Coronary artery (tissue), 2 donors: ENCODE data around the gene SCAMP1.
A peak's percentile ranks its signal among the peaks of the same experiment; 100 is the strongest.

ENCODE experiments used
- DNase-seq: peaks from one replicate; pipeline ENCODE4 v3.0.0-alpha.2; 2017; ENCODE audit warnings: low spot score
- H3K27ac ChIP-seq, 2 donors: fragments of 200-600 bp; sonication (generic); one replicate each; pipeline ENCODE4 v1.5.1; 2016 to 2019
- H3K4me3 ChIP-seq: fragments of 200-600 bp; sonication (generic); 2 replicates; pipeline ENCODE4 v1.5.1; 2016; ENCODE audit warnings: mild to moderate bottlenecking, moderate library complexity
- CTCF ChIP-seq: fragments of 200-600 bp; sonication (generic); IDR thresholded peaks from one replicate; pipeline ENCODE4 v1.5.1; 2019; ENCODE audit warnings: antibody characterized with exemption

Gene SCAMP1

GRCh38 chr5:78519198-78519941, 159.0 kb downstream of the SCAMP1 start:
- no peak for DNase-seq
- no peak for TF ChIP-seq CTCF
- Histone ChIP-seq H3K4me3 (no peak overlapping the region), H3K27ac (peak overlapping the region; percentile 68 to 76)

- H3K27ac ChIP-seq, result no peak overlapping the region
- no peak for DNase-seq
- H3K4me3 ChIP-seq, result no peak overlapping the region
- no peak for TF ChIP-seq CTCF
Measured at GRCh38 chr5:78521455-78521854, 161.0 kb downstream of the SCAMP1 start.

- Histone ChIP-seq H3K4me3 (no peak overlapping the region), H3K27ac (peak overlapping the region in 1 of 2 donors; percentile 69)
- DNase-seq, result no peak
- no peak for TF ChIP-seq CTCF
Measured at GRCh38 chr5:78522476-78523260, 162.3 kb downstream of the SCAMP1 start.

GRCh38 chr5:78523314-78524193, 163.1 kb downstream of the SCAMP1 start:
- no peak for TF ChIP-seq CTCF
- Histone ChIP-seq H3K4me3 (no peak overlapping the region), H3K27ac (peak overlapping the region; percentile 9 to 69)
- no peak for DNase-seq

GRCh38 chr5:78526049-78526525, 165.7 kb downstream of the SCAMP1 start:
- H3K27ac ChIP-seq, result peak overlapping the region; percentile 79 to 84

More at GRCh38 chr5:78526049-78526525, 165.7 kb downstream of the SCAMP1 start:
- TF ChIP-seq CTCF, result no peak
- H3K4me3 ChIP-seq, result peak overlapping the region; percentile 16
- DNase-seq, result no peak
